NCI-H82 treated with DMSO at 0.1 percent for 48 hours (cell line): ENCODE data around the gene DNAH8.
A peak's percentile ranks its signal among the peaks of the same experiment; 100 is the strongest.

Experiments
- DNase-seq: peaks from one replicate; lab custom pipeline; 2025; ENCODE audit not compliant: unreplicated experiment; lab: John Stamatoyannopoulos, UW

Gene DNAH8

GRCh38 chr6:39062014-39062740 lies 347.1 kb downstream of the DNAH8 start:
- peak; percentile 64 for DNase-seq

- no peak for DNase-seq
These were observed 348.4 kb downstream of the DNAH8 start for GRCh38 chr6:39063526-39063925.

- no peak for DNase-seq
These were observed 350.4 kb downstream of the DNAH8 start for GRCh38 chr6:39065561-39065960.

GRCh38 chr6:39068391-39068790 lies 353.3 kb downstream of the DNAH8 start:
- no peak for DNase-seq

GRCh38 chr6:39072830-39073229 lies 357.7 kb downstream of the DNAH8 start:
- no peak for DNase-seq

GRCh38 chr6:39073471-39074355 lies 358.6 kb downstream of the DNAH8 start:
- DNase-seq = no peak

- no peak for DNase-seq
These were observed 359.4 kb downstream of the DNAH8 start for GRCh38 chr6:39074486-39074885.

- no peak for DNase-seq
These were observed 360.0 kb downstream of the DNAH8 start for GRCh38 chr6:39075010-39075686.

GRCh38 chr6:39075807-39076622 lies 360.9 kb downstream of the DNAH8 start:
- no peak for DNase-seq

GRCh38 chr6:39076623-39077535 lies 361.8 kb downstream of the DNAH8 start:
- no peak for DNase-seq

- DNase-seq = no peak
These were observed 362.9 kb downstream of the DNAH8 start for GRCh38 chr6:39077882-39078594.

- no peak for DNase-seq
These were observed 363.6 kb downstream of the DNAH8 start for GRCh38 chr6:39078695-39079094.

- DNase-seq = no peak
These were observed 364.4 kb downstream of the DNAH8 start for GRCh38 chr6:39079197-39080125.
